Measurements from ENCODE around the gene STC2.
A peak's percentile ranks its signal among the peaks of the same experiment; 100 is the strongest.

Gene STC2

GRCh38 chr5:173314166-173314952 lies 13.9 kb downstream of the STC2 start:
- no peak for DNase-seq

GRCh38 chr5:173313351-173313801 lies 14.8 kb downstream of the STC2 start:
- no peak for DNase-seq

- no peak for DNase-seq
Observed at GRCh38 chr5:173312821-173313220, 15.4 kb downstream of the STC2 start.

DNA sequence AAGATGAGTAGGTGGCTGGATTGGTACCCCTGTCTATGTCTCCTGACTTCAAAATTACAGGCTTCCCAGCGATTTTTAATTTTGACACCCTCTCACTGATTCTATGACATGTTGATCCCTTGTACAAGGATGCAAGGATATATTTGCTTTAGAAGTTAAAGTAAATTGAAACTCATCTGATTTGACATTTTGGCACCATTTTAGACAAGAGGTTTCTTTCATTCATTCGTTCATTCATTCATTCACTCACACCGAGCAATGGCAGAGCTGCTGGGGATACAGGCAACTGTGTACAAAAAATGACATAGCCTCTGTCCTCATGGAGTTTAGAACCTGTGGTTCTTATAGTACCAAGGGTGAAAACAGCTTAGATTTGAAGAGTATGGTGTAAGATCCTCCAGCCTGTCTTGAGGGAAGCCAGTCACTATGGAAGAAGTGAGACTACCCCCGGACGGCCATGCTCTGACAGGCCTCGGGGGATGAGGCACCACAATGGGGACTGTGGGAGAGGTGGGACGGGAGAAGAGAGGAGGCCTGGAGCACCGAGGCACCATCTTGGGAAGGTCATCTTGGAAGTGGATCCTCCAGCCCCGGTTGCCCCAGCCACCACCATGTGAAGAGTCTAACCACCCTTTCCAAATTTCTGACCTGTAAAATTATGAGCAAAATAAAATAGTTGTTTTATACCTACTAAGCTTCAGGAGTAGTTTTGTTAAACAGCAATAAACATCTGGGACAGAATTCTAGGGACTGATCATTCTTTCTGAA lies 16.2 kb downstream of the STC2 start:
- no peak for DNase-seq

GRCh38 chr5:173310861-173311785 lies 17.1 kb downstream of the STC2 start:
- DNase-seq, result no peak

- DNase-seq, result no peak
Observed at GRCh38 chr5:173310218-173310769, 17.9 kb downstream of the STC2 start.

GRCh38 chr5:173309731-173310130 lies 18.5 kb downstream of the STC2 start:
- DNase-seq, result no peak

DNA sequence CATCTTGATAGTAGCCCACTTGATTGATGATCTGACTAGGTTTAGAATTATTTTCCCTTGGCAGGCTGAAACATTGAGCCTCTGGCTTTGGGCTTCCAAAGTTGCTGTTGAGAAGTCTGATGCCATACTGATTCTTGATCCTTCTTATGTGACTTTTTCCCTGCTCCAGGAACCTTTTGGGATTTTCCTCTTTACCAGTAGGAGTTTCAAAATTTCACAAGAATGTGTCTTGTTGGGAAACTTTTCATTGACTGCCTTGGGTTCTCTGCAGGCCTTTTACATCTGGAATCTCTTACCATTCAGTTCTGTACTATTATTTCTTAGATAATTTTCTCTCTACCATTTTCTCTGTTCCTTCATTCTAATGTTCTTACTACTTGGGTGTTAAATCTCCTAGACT lies 20.0 kb downstream of the STC2 start:
- no peak for DNase-seq

DNA sequence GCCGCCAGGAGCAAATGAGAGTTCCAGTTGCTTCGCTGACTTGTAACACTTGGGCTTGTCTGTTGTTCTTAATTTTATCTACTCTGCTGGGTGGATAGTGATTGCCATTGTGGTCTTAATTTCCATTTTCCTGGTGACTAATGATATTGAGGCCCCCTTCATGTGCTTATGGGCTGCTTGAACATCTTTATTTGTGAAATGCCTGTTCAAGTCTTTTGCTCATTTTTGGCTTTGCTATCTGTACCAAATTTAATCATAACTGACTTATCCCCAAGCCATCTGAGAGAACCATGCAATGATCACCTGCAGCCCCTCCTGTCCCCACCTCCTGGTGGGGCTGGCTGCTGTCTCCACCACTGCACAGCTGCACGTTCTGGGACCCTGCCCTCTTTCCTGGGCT lies 20.5 kb downstream of the STC2 start:
- DNase-seq, result no peak

DNA sequence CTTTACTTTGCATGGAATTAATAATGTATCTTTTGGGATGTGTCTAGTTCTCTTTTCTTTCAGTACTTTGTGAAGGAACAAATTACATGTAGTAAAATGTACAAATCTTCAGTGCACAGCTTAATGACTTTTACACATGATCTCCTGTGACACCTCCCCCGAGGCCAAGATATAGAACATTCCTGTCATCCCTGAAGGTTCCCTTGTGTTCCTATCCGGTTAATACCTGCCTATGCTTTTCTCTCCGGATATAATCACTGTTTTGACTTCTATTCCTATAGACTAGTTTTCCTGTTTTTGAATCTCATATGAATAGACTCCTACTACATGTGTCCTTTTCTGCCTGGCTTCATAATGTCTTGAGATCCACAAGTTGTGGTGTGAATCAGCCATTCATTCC lies 21.5 kb downstream of the STC2 start:
- no peak for DNase-seq

GRCh38 chr5:173304591-173304988 lies 23.6 kb downstream of the STC2 start:
- no peak for DNase-seq

DNA sequence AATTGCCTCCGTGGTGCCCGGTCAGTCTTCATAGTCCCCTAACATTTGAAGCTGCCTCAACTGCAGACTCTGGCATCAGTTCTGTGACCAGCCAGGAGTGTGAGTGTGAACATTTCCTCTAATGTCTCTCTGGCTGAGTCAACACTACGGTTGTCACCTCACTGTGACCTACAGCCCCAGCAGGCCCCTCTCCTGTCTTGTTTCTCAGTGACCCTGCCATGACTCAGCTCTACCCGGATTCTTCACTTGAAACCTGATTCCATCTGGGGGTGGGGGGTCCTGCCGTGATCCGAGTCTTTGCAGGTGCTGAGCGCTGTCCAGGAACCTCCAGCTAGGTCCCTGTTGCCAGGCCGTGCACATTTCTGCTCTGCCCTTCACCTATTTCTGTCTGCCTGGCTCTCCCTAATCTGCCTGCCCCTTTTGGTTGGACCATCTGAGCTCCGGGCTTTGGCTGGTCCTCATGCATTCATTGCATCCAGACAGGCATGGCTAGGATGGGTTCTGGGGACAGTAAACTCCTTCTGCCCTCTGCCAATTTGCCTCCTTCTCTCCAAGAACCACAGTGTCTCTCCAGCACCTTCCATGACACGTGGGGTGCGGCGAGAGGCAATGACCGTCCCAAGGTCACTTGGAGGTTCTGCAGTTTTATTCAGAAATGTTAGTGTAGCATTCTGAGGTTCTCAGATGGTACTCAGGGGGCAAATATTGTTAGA lies 24.2 kb downstream of the STC2 start:
- DNase-seq, result no peak

DNA sequence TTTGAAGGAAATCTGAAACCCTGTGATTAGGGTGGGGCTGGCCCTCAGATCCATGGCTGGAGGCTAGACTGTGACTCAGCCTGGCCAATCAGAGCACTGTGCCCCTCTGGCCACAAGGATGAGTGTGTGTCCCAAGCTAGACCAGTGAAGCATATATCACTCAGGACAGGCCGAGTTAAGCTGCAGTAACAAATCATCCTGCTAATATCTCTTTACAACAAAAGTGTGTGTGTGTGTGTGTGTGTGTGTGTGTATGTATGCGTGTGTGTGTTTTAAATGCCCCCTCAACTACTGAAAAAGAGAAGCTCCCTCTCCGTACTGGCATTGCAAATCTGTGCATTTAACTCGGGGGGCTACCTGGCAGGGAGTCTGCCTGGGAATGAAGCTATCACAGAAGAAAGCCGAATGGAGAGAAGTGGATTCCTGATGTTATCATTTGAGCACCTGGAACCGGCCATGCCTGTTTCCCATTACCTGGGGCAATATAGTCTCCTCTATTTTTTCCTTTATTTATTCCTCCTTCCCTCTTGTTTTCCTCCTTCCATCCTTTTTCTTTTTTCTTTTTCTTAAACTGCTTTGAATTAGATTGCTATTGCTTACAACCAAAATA lies 25.6 kb downstream of the STC2 start:
- DNase-seq, result no peak

DNA sequence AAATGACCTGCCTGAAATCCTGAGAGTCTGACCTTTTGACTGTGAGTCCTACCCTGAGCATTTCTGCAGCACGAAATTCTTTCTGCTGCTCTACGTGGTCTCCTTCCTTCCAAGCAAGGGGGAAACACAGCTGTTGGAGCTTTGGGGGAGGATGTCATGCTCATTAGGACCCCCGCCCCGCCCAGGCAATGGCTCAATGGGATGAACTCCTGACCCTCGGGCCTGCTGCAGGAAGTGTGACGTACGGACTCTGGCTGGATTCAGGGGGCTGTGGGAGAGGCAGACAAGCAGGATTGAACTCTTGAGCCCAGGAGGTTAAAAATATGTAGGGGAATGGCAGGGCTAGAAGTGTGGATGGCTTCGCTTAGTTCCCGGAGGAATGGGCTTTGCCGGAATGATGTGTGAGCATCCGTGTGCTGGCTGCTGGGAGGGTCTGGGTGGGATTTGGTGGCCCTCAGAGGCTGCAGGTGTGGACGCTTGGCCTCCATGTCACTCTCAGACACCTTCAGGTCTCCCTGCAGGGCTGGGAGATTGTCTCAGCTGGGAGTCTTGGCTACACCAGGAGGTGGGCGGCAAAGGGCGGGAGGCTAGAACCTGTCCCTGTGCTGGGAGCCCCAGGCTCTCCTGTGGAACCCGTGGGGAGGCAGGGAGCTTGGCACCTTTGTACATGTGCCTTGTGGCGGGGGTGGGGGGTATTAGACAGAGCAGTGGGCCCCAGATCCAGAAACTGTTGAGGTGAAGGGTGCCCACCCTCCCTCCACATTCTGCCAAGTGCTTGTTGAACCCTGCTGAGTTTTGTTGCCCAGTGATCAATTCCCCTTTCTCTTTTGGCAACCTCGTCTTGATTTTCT lies 26.3 kb downstream of the STC2 start:
- peak; percentile 51 for DNase-seq

GRCh38 chr5:173300389-173301047 lies 27.7 kb downstream of the STC2 start:
- DNase-seq, result no peak

DNA sequence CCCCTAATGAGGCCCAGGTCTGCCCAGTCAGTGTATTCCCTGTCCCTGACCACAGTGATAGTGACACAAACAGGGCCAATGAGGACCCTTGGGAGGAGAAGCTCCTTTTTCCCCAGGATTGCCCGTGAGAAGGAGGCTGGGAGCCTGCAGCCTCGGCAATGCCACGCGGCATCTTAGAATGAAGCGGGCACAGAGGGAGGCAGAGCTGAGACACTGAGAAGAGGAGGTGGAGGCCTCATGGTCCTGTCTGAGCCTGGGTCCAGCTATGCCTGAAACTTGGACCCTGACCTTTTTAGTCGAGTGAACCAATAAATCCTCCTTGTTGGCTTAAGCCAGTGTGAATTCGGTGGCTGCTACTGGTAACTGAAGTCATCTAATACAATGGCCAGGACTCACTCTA lies 28.4 kb downstream of the STC2 start:
- no peak for DNase-seq

- no peak for DNase-seq
Observed at GRCh38 chr5:173298213-173298926, 29.8 kb downstream of the STC2 start.

- no peak for DNase-seq
Observed at GRCh38 chr5:173297813-173298212, 30.4 kb downstream of the STC2 start.

All from right kidney (tissue), 1 donor.